GM21619 (cell line): ENCODE measurements around the gene CTSD.

ENCODE experiments used
- ATAC-seq: cut with Tn5 transposase; IDR thresholded peaks from one replicate; pipeline ENCODE4 v1.9.1; 2021; ENCODE audit not compliant: unreplicated experiment

CTSD gene

GRCh38 chr11:1732418-1733008, 31.2 kb downstream of the CTSD start:
- no peak for ATAC-seq

- no peak for ATAC-seq
Observed at GRCh38 chr11:1731451-1732059, 32.2 kb downstream of the CTSD start.

- ATAC-seq, result no peak
Observed at GRCh38 chr11:1730059-1730629, 33.6 kb downstream of the CTSD start.

- no peak for ATAC-seq
Observed at GRCh38 chr11:1729692-1730011, 34.1 kb downstream of the CTSD start.

- no peak for ATAC-seq
Observed at GRCh38 chr11:1728931-1729691, 34.6 kb downstream of the CTSD start.

GRCh38 chr11:1728301-1728700, 35.4 kb downstream of the CTSD start:
- ATAC-seq, result no peak

GRCh38 chr11:1727861-1728260, 35.9 kb downstream of the CTSD start:
- ATAC-seq, result no peak

- no peak for ATAC-seq
Observed at GRCh38 chr11:1727096-1727690, 36.5 kb downstream of the CTSD start.

GRCh38 chr11:1719781-1720180, 43.9 kb downstream of the CTSD start:
- no peak for ATAC-seq

GRCh38 chr11:1718326-1718725, 45.4 kb downstream of the CTSD start:
- no peak for ATAC-seq

GRCh38 chr11:1717745-1718144, 46.0 kb downstream of the CTSD start:
- ATAC-seq, result no peak

- ATAC-seq, result no peak
Observed at GRCh38 chr11:1714908-1715885, 48.5 kb downstream of the CTSD start.

- no peak for ATAC-seq
Observed at GRCh38 chr11:1708716-1709115, 55.0 kb downstream of the CTSD start.

GRCh38 chr11:1707751-1708150, 56.0 kb downstream of the CTSD start:
- no peak for ATAC-seq

- no peak for ATAC-seq
Observed at GRCh38 chr11:1706634-1707400, 56.9 kb downstream of the CTSD start.

- ATAC-seq, result no peak
Observed at GRCh38 chr11:1705126-1706052, 58.3 kb downstream of the CTSD start.

GRCh38 chr11:1703146-1703545, 60.6 kb downstream of the CTSD start:
- ATAC-seq, result no peak
